Esophagus muscularis mucosa (tissue), 4 donors: ENCODE measurements around the gene CHPT1. TPM values are rescaled to one million over a fixed set of nuclear protein-coding genes. Genes with fewer than 3 reads are reported as not detected.
A peak's percentile ranks its signal among the peaks of the same experiment; 100 is the strongest.

Source experiments
- DNase-seq: peaks from one replicate; pipeline ENCODE4 v3.0.0-alpha.2; 2017; ENCODE audit errors: extremely low spot score
- H3K27ac ChIP-seq, 4 donors: fragments of 200-600 bp; sonication (generic); replicated peaks in 1 of 4; 1 replicate in 3 of 4; 2 replicates in 1 of 4; pipeline ENCODE4 v1.5.1; 2016 to 2019; ENCODE audit warnings: mild to moderate bottlenecking in 1 of 4
- H3K27me3 ChIP-seq, 4 donors: fragments of 200-600 bp; sonication (generic); one replicate each; pipeline versions ENCODE4 v1.5.1 to v1.6.0; 2016 to 2019
- H3K36me3 ChIP-seq, 4 donors: fragments of 200-600 bp; sonication (generic); one replicate each; pipeline ENCODE4 v1.5.1; 2016 to 2019
- H3K4me1 ChIP-seq, 4 donors: fragments of 200-600 bp; sonication (generic); one replicate each; pipeline ENCODE4 v1.5.1; 2016 to 2019
- H3K4me3 ChIP-seq, 4 donors: fragments of 200-600 bp; sonication (generic); 1 replicate in 2 of 4; 2 replicates in 2 of 4; pipeline ENCODE4 v1.5.1; 2016 to 2019; ENCODE audit warnings: mild to moderate bottlenecking in 4 of 4, moderate library complexity in 1 of 4
- H3K9me3 ChIP-seq, 4 donors: fragments of 200-600 bp; sonication (generic); 1 replicate in 3 of 4; 2 replicates in 1 of 4; pipeline ENCODE4 v1.5.1; 2016 to 2019
- CTCF ChIP-seq, 3 experiments: fragments of 200-600 bp in 2 of 3; fragments of 450-650 bp in 1 of 3; sonication (generic) in 2 of 3; IDR thresholded peaks; one replicate each; pipeline ENCODE4 v1.5.1; 2017 to 2019; ENCODE audit warnings: antibody characterized with exemption in 3 of 3, mild to moderate bottlenecking in 2 of 3, moderate library complexity in 1 of 3
- EP300 ChIP-seq: sonication (generic); formaldehyde crosslinking; IDR thresholded peaks from one replicate; pipeline ENCODE4 v1.6.1; 2017; ENCODE audit warnings: antibody characterized with exemption
- POLR2A ChIP-seq: fragments of 450-650 bp; IDR thresholded peaks from one replicate; pipeline ENCODE4 v1.6.1; 2017; ENCODE audit warnings: antibody characterized with exemption, moderate library complexity, mild to moderate bottlenecking, low read depth
- POLR2AphosphoS5 ChIP-seq, 2 donors: sonication (generic); formaldehyde crosslinking; IDR thresholded peaks; one replicate each; pipeline ENCODE4 v1.6.1; 2017; ENCODE audit warnings: antibody characterized with exemption in 2 of 2
- WGBS: methylation state at CpG from one replicate; pipeline ENCODE4 v1.1.5; 2018; 5-methylcytosine and 5-hydroxymethylcytosine counted together
- intact Hi-C: fragments of 100-400 bp; cut with DNase I; formaldehyde crosslinking; loops from one replicate; pipeline ENCODE4 v1.15.1; 2023
- total RNA-seq, 4 donors: library from RNA; depleted of rRNA; stranded (reverse); fragments of >200 nt; gene quantifications; one replicate each; pipeline versions ENCODE4 v1.1.0 to v1.2.1, GENCODE V29; 2016

The CHPT1 gene
- total RNA-seq, 4 donors from 2014 or later, result 57.5 to 180 (median 83.8) TPM

GRCh38 chr12:101767537-101767936 lies 70.1 kb downstream of the CHPT1 start:
- H3K9me3 ChIP-seq, result no peaks in the 10 kb centered on the region
- no peak overlapping the region for H3K4me3 ChIP-seq
- H3K27ac ChIP-seq, result no peak overlapping the region
- 100% methylated on average over 1 of the region's 1 CpG for WGBS
- intact Hi-C loops, result no loop called here
- peaks cover 0 to 13% (median 4%) of the 10 kb centered on the region in 4 donors for H3K4me1 ChIP-seq
- no peak for DNase-seq
- no peaks in the 10 kb centered on the region for H3K27me3 ChIP-seq
- no peak for TF ChIP-seq POLR2A
- no peak for TF ChIP-seq EP300
- no peak for TF ChIP-seq POLR2AphosphoS5 (IDR thresholded peaks at IDR 0.05)
- no peak for TF ChIP-seq CTCF (IDR thresholded peaks at IDR 0.05)
- H3K36me3 ChIP-seq, result peaks cover 4 to 83% (median 43%) of the 10 kb centered on the region in 4 donors

DNA sequence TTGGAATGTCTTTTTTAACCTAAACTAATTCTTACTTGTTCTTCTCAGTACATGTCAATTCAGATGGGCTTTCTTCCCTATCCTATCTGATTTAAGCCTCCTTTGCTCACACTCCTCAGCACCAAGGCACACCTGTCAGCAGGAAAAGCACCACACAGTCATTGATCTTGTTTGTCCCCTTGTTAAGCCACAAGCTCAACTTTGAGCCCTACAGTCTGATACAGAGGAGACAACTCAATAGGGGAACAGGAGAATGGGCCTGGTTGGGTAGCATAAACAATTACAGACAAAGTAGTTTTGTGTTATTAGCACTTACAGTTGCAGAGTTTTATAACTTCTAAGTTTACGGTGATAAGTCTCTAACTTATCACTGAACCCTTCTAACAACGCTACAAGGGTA lies 71.3 kb downstream of the CHPT1 start:
- H3K36me3 ChIP-seq, result peaks cover 4 to 83% (median 43%) of the 10 kb centered on the region in 4 donors
- no peak for TF ChIP-seq EP300
- peaks cover 0 to 10% (median 5%) of the 10 kb centered on the region in 4 donors for H3K4me1 ChIP-seq
- no peak for DNase-seq
- no peaks in the 10 kb centered on the region for H3K9me3 ChIP-seq
- no peak overlapping the region for H3K4me3 ChIP-seq
- intact Hi-C loops, result no loop called here
- H3K27me3 ChIP-seq, result no peaks in the 10 kb centered on the region
- WGBS, result 94% methylated on average over 2 of the region's 2 CpGs
- no peak overlapping the region for H3K27ac ChIP-seq

- no peak overlapping the region for H3K27ac ChIP-seq
- TF ChIP-seq EP300 (no peak), POLR2AphosphoS5 (IDR thresholded peaks at IDR 0.05) (no peak), CTCF (IDR thresholded peaks at IDR 0.05) (no peak), POLR2A (no peak)
- DNase-seq, result no peak
- H3K9me3 ChIP-seq, result no peaks in the 10 kb centered on the region
- H3K4me3 ChIP-seq, result no peak overlapping the region
- intact Hi-C loops, result no loop called here
- 88% methylated on average over 5 of the region's 5 CpGs for WGBS
- H3K4me1 ChIP-seq, result peaks cover 0 to 4% (median 0%) of the 10 kb centered on the region in 4 donors
- peaks cover 4 to 74% (median 43%) of the 10 kb centered on the region in 4 donors for H3K36me3 ChIP-seq
- no peaks in the 10 kb centered on the region for H3K27me3 ChIP-seq
Observed at GRCh38 chr12:101769865-101770264, 72.4 kb downstream of the CHPT1 start.

- H3K4me1 ChIP-seq, result peaks cover 0 to 5% (median 3%) of the 10 kb centered on the region in 4 donors
- H3K9me3 ChIP-seq, result no peaks in the 10 kb centered on the region
- no peak for DNase-seq
- no peak overlapping the region for H3K27ac ChIP-seq
- H3K36me3 ChIP-seq, result peaks cover 4 to 62% (median 42%) of the 10 kb centered on the region in 4 donors
- H3K27me3 ChIP-seq, result no peaks in the 10 kb centered on the region
- intact Hi-C loops, result loop anchor here (2.0 kb wide), 1 partner anchor 59 kb away; the partner anchor contains the start of gene GNPTAB
- WGBS, result 77% methylated on average over 5 of the region's 5 CpGs
- TF ChIP-seq CTCF (IDR thresholded peaks at IDR 0.05) (no peak), POLR2A (no peak), EP300 (no peak), POLR2AphosphoS5 (IDR thresholded peaks at IDR 0.05) (no peak)
- no peak overlapping the region for H3K4me3 ChIP-seq
Observed at GRCh38 chr12:101772012-101772775, 74.8 kb downstream of the CHPT1 start.

DNA sequence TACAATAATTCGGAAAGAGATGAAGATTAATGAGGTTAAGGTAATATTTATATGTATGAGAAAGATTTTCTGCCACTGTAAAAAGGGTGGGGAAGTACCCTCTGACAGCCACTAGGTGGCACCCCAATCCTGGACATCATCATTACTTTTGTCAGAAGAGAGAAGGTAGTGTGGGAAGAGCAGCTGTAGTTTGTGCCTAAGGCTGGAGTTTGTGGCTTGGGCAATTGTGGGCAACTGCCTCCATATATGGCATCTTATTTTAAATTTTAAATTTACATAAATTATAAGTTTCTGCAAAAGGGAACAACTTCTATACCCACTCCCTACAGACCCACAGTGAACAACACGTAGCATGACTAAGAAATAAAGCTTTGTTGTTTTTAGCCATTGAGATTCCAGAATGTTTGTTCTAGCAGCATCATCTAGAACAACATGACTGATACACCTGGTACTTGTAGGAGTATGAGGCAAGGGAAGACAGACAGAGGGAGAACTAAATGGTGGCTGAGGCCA lies 76.3 kb downstream of the CHPT1 start:
- Histone ChIP-seq H3K4me3 (no peak overlapping the region), H3K4me1 (peaks cover 0 to 16% (median 13%) of the 10 kb centered on the region in 4 donors), H3K9me3 (no peaks in the 10 kb centered on the region), H3K27me3 (no peaks in the 10 kb centered on the region), H3K27ac (no peak overlapping the region), H3K36me3 (peaks cover 4 to 55% (median 33%) of the 10 kb centered on the region in 4 donors)
- WGBS, result 48% methylated on average over 2 of the region's 2 CpGs
- intact Hi-C loops, result loop anchor here (2.0 kb wide), 2 partner anchors 57 to 65 kb away; partner anchors contain the start of gene GNPTAB
- DNase-seq, result no peak
- TF ChIP-seq EP300 (no peak), POLR2AphosphoS5 (IDR thresholded peaks at IDR 0.05) (peak in 1 of 2 donors; percentile 41), CTCF (IDR thresholded peaks at IDR 0.05) (peak; percentile 96 to 98 (median 97))
